GM19025 (cell line): ENCODE measurements around the gene PLXNB1.

ENCODE experiments used
- ATAC-seq: cut with Tn5 transposase; IDR thresholded peaks from one replicate; pipeline ENCODE4 v1.9.1; 2021; ENCODE audit warnings: mild to moderate bottlenecking, low read depth, moderate library complexity; ENCODE audit not compliant: unreplicated experiment

The PLXNB1 gene

DNA sequence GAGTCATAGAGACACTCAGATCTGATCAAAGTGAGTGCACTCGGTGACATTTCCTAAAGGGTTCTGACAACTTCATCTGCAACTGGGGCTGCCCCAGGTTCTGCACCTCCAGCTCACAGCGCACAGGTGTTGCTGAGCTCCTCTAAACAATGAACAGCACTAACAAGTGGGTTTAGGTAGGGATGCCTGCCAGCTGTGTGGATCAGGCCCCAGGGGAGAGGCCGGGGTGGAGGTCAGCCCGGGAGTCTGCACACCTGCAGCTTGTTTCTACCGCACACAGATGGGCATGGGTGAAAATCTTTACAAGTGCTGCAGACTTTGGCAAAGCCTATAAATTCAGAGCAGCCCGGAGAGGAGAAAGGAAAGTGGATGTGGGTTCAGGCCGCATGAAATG, 57.5 kb downstream of the PLXNB1 start:
- no peak for ATAC-seq

DNA sequence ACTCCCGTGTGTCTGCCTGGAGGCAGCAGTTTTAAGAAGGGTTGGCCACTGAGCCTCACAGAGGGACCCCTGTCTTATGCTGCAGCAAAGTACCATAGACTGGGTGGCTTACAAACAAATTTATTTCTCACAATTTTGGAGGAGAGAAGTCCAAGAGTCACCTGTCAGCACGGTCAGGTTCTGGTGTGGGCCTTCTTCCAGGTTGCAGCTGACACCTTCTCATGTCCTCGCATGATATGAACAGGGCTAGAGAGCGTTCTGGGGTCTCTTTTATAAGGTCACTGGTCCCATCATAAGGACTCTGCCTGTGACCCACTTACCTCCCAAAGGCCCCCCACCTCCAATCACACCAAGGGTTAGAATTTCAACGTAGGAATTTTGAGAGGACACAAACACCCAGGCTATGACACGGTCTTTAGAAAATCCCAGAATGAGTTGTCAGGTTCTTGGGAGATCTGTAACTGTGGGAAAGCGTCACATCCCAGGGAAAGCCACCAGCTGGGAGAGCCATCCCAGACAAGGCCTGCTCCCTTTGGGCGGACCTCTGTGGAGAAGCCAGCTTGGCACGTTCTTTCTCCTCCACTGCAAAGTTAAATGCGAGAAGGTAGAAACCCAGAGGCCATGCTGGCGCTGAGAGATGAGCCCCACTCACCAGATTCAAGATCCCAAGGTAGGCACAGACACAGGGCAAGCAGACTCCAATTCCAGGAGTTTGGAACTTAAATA, 58.1 kb downstream of the PLXNB1 start, which contains the start of gene FBXW12:
TSS of gene FBXW12 (plus strand) at position 569 of the 726 bp plus-strand sequence. CDS start 549 bp downstream, outside the sequence.
- ATAC-seq: no peak

DNA sequence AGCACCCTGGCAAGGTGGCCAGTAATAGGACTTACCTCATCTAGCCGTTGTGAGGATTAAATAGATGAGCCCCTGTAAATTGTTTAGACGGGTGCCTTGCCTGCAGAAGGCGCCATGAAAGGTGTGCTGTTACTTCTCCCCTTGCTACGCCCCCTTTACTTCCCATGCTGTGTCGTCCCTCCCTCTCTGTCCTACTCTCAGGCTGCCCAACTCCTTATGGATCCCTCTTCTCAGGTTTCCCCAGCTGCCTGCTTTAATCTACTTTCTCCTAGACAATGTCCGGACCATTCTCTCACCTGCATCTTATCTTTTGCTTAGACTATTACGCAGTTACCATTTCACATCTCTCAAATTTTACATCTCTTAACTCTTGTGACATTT, 59.6 kb downstream of the PLXNB1 start:
- ATAC-seq: no peak

GRCh38 chr3:48369693-48370332, 60.1 kb downstream of the PLXNB1 start:
- ATAC-seq: no peak

DNA sequence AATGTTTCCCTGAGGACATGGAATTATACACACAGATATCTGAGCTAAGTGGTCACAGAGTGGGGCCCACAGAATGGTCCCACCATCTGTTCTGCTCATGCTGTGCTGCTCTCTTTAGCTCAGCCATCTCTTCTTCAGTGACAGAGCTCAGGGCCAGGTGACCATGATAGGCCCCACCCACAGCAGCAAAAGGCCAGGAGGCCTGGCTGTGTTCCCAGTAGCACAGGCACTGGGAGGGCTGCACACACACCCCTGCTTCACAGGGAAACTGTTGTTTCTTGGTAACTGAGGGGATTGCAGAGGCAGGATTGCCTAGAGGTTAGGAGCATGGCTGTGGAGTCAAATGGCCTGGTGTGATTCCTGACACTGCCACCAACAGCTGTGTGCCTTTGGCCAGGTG, 62.7 kb downstream of the PLXNB1 start:
- no peak for ATAC-seq

DNA sequence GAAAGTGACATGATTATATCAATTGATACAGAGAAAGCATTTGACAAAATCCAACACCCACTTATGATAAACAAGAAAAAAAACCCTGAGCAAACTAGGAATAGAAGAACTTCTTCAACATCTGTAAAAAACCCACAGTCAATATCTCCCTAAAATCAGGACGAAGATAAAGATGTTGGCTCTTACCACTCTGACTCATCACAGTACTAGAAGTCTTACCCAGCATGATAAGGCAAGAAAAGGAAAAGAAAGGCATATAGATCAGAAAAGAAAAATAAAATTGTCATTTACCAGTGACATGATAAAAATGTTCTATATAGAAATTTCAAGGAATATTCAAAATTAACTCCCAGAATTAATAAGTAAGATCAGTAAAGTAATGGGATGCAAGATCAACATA, 65.0 kb downstream of the PLXNB1 start:
- no peak for ATAC-seq

GRCh38 chr3:48361928-48362327, 68.0 kb downstream of the PLXNB1 start:
- ATAC-seq: no peak

GRCh38 chr3:48356419-48356818, 73.5 kb downstream of the PLXNB1 start:
- no peak for ATAC-seq

- ATAC-seq: no peak
These were observed 75.9 kb downstream of the PLXNB1 start for GRCh38 chr3:48353987-48354386.
